IMR-90 (cell line): ENCODE data around the gene WBP2NL. TPM values are rescaled to one million over a fixed set of nuclear protein-coding genes. Genes with fewer than 3 reads are reported as not detected.

Experiments
- ATAC-seq: fragments of 200-7000 bp; cut with Tn5 transposase; 2 replicates; pipeline ENCODE4 v1.9.1; 2020; ENCODE audit warnings: low read depth, mild to moderate bottlenecking, moderate library complexity
- BruUV-seq: library from RNA; stranded (reverse); fragments of 400-500 nt; replicated peaks from 2 replicates; lab custom pipeline; 2021; lab: Mats Ljungman, UMichigan
- CTCF ChIA-PET: fragments of 300-600 bp; formaldehyde crosslinking; extraction: SDS; loops from one replicate; lab custom pipeline; 2021; ENCODE audit warnings: antibody characterized with exemption; lab: Yijun Ruan, JAX
- POLR2A ChIA-PET: fragments of 300-600 bp; sonication (Branson Sonifier 250); formaldehyde crosslinking; loops from one replicate; lab custom pipeline; 2022; ENCODE audit warnings: antibody characterized with exemption; ENCODE audit not compliant: unreplicated experiment; lab: Charles Lee
- DNase-seq: peaks from one replicate; pipeline ENCODE4 v3.0.0; 2013
- H2AFZ ChIP-seq: replicated peaks from 2 replicates; pipeline ENCODE3; 2013; ENCODE audit warnings: low read length, mild to moderate bottlenecking; ENCODE audit not compliant: poor library complexity
- H2AK5ac ChIP-seq: 2 replicates; pipeline ENCODE4 v1.6.1; 2013; ENCODE audit warnings: low read depth, low read length, inconsistent platforms
- H2AK9ac ChIP-seq: replicated peaks from 2 replicates; pipeline ENCODE3; 2013; ENCODE audit warnings: mild to moderate bottlenecking, low read depth, low read length, moderate library complexity; ENCODE audit not compliant: poor library complexity
- H2BK120ac ChIP-seq: 2 replicates; pipeline ENCODE4 v1.6.1; 2013; ENCODE audit warnings: low read depth, low read length, inconsistent platforms
- H2BK15ac ChIP-seq: 3 replicates; pipeline ENCODE4 v1.6.1; 2013; ENCODE audit warnings: low read depth, low read length, inconsistent platforms
- H2BK20ac ChIP-seq: 2 replicates; pipeline ENCODE4 v1.6.1; 2013; ENCODE audit warnings: low read depth, mild to moderate bottlenecking, inconsistent platforms, low read length, moderate library complexity
- H2BK5ac ChIP-seq: 2 replicates; pipeline ENCODE4 v1.6.1; 2013; ENCODE audit warnings: mild to moderate bottlenecking, low read depth, low read length, inconsistent platforms; ENCODE audit not compliant: poor library complexity, severe bottlenecking
- H3K14ac ChIP-seq: replicated peaks from 2 replicates; pipeline ENCODE4 v1.6.1; 2013; ENCODE audit warnings: low read depth, low read length, inconsistent platforms
- H3K18ac ChIP-seq: 2 replicates; pipeline ENCODE4 v1.6.1; 2013; ENCODE audit warnings: low read depth, low read length, control low read depth
- H3K23ac ChIP-seq: 2 replicates; pipeline ENCODE4 v1.6.1; 2013; ENCODE audit warnings: low read depth, low read length, inconsistent platforms
- H3K27ac ChIP-seq: 2 replicates; pipeline ENCODE4 v1.5.1; 2013; ENCODE audit warnings: mild to moderate bottlenecking, control low read depth, low read length; ENCODE audit not compliant: insufficient read depth
- H3K27me3 ChIP-seq: 2 replicates; pipeline ENCODE4 v1.6.1; 2013; ENCODE audit warnings: low read length; ENCODE audit not compliant: control insufficient read depth, insufficient read depth
- H3K36me3 ChIP-seq: 2 replicates; pipeline ENCODE4 v1.6.1; 2013; ENCODE audit warnings: low read length, mixed read lengths; ENCODE audit not compliant: control insufficient read depth, insufficient read depth
- H3K4ac ChIP-seq: 2 replicates; pipeline ENCODE4 v1.6.1; 2013; ENCODE audit warnings: low read depth, low read length, inconsistent platforms
- H3K4me1 ChIP-seq: 2 replicates; pipeline ENCODE4 v1.6.1; 2013; ENCODE audit warnings: low read length, mixed read lengths; ENCODE audit not compliant: control insufficient read depth, insufficient read depth
- H3K4me2 ChIP-seq: 2 replicates; pipeline ENCODE4 v1.6.1; 2013; ENCODE audit warnings: low read depth, mild to moderate bottlenecking, control low read depth, low read length, moderate library complexity
- H3K4me3 ChIP-seq: 2 replicates; pipeline ENCODE4 v1.5.1; 2013; ENCODE audit warnings: low read depth, mild to moderate bottlenecking, control low read depth, low read length, moderate library complexity; ENCODE audit not compliant: insufficient read depth
- H3K56ac ChIP-seq: 2 replicates; pipeline ENCODE4 v1.6.1; 2013; ENCODE audit warnings: low read length, inconsistent platforms; ENCODE audit not compliant: insufficient read depth; ENCODE audit errors: extremely low read depth
- H3K79me1 ChIP-seq, 2 experiments: 2 replicates each; pipeline ENCODE4 v1.6.1; 2013; ENCODE audit warnings: low read length in 2 of 2, inconsistent platforms in 1 of 2, low read depth in 1 of 2
- H3K9ac ChIP-seq: 2 replicates; pipeline ENCODE4 v1.6.1; 2013; ENCODE audit warnings: low read depth, low read length, control low read depth
- H3K9me1 ChIP-seq: 2 replicates; pipeline ENCODE4 v1.6.1; 2013; ENCODE audit warnings: low read length, inconsistent platforms; ENCODE audit not compliant: insufficient read depth
- H3K9me3 ChIP-seq: 2 replicates; pipeline ENCODE4 v1.6.1; 2013; ENCODE audit warnings: low read length; ENCODE audit not compliant: control insufficient read depth, insufficient read depth
- H4K20me1 ChIP-seq: 2 replicates; pipeline ENCODE4 v1.6.1; 2013; ENCODE audit warnings: low read length, inconsistent platforms; ENCODE audit not compliant: insufficient read depth
- H4K5ac ChIP-seq: 2 replicates; pipeline ENCODE4 v1.6.1; 2013; ENCODE audit warnings: mild to moderate bottlenecking, low read depth, low read length, control low read depth
- H4K8ac ChIP-seq, 2 experiments: 2 replicates each; pipeline ENCODE4 v1.6.1; 2013; ENCODE audit warnings: low read depth in 2 of 2, low read length in 2 of 2, control low read depth in 1 of 2, inconsistent platforms in 1 of 2
- H4K91ac ChIP-seq: 2 replicates; pipeline ENCODE4 v1.6.1; 2013; ENCODE audit warnings: low read depth, low read length, inconsistent platforms; ENCODE audit not compliant: insufficient read depth
- BHLHE40 ChIP-seq: fragments of 150-350 bp; IDR thresholded peaks from 2 replicates; pipeline ENCODE4 v1.6.1; 2016; ENCODE audit warnings: mild to moderate bottlenecking, low read depth, low read length
- CEBPB ChIP-seq: IDR thresholded peaks from 2 replicates; pipeline ENCODE4 v1.6.1; 2012; ENCODE audit warnings: low read depth, low read length, improper control_type of control experiment
- CHD1 ChIP-seq: IDR thresholded peaks from 2 replicates; pipeline ENCODE4 v1.6.1; 2012; ENCODE audit warnings: low read depth, low read length, improper control_type of control experiment
- ELK1 ChIP-seq: fragments of 150-350 bp; IDR thresholded peaks from 2 replicates; pipeline ENCODE4 v1.6.1; 2016; ENCODE audit warnings: low read depth, mild to moderate bottlenecking, low read length, moderate library complexity, borderline replicate concordance
- FOS ChIP-seq: fragments of 150-350 bp; IDR thresholded peaks from 2 replicates; pipeline ENCODE4 v1.6.1; 2016; ENCODE audit warnings: low read depth, low read length
- MAFK ChIP-seq: IDR thresholded peaks from 2 replicates; pipeline ENCODE4 v1.6.1; 2012; ENCODE audit warnings: low read depth, low read length, improper control_type of control experiment
- MAZ ChIP-seq: IDR thresholded peaks from 2 replicates; pipeline ENCODE4 v1.6.1; 2012; ENCODE audit warnings: low read depth, mild to moderate bottlenecking, low read length, improper control_type of control experiment, moderate library complexity, borderline replicate concordance
- MXI1 ChIP-seq: IDR thresholded peaks from 2 replicates; pipeline ENCODE4 v1.6.1; 2012; ENCODE audit warnings: low read depth, mild to moderate bottlenecking, low read length, moderate library complexity, borderline replicate concordance
- POLR2A ChIP-seq: IDR thresholded peaks from 2 replicates; pipeline ENCODE4 v1.6.1; 2012; ENCODE audit warnings: mild to moderate bottlenecking, low read depth, low read length
- RAD21 ChIP-seq: IDR thresholded peaks from 2 replicates; pipeline ENCODE4 v1.6.1; 2012; ENCODE audit warnings: low read length, improper control_type of control experiment
- RCOR1 ChIP-seq: IDR thresholded peaks from 2 replicates; pipeline ENCODE4 v1.6.1; 2012; ENCODE audit warnings: mild to moderate bottlenecking, low read length, improper control_type of control experiment; ENCODE audit not compliant: insufficient replicate concordance
- RFX5 ChIP-seq: IDR thresholded peaks from 2 replicates; pipeline ENCODE4 v1.8.0; 2012; ENCODE audit warnings: low read depth, mild to moderate bottlenecking, low read length, moderate library complexity
- SMC3 ChIP-seq: fragments of 150-350 bp; IDR thresholded peaks from 2 replicates; pipeline ENCODE4 v1.6.1; 2016; ENCODE audit warnings: low read depth, mild to moderate bottlenecking, antibody characterized with exemption, low read length, moderate library complexity
- WGBS, 2 experiments: methylation state at CpG; one replicate each; pipeline versions ENCODE4 v1.1.5 to v1.1.7; 2013; ENCODE audit warnings: missing lambda C conversion rate in 2 of 2; ENCODE audit not compliant: insufficient read length in 1 of 2; ENCODE audit errors: extremely low coverage in 2 of 2; 5-methylcytosine and 5-hydroxymethylcytosine counted together
- dilution Hi-C: fragments of 300-500 bp; cut with HindIII; formaldehyde crosslinking; loops from one replicate; pipeline ENCODE4 v1.14.3; 2018; ENCODE audit warnings: low sequenced_read_pairs; ENCODE audit not compliant: unreplicated experiment
- in situ Hi-C: fragments of 300-500 bp; cut with MboI; formaldehyde crosslinking; loops from 3 replicates; pipeline ENCODE4 v1.14.3; 2019; ENCODE audit warnings: low sequenced_read_pairs, inconsistent platforms, mixed read lengths
- intact Hi-C: fragments of 100-400 bp; cut with micrococcal nuclease; formaldehyde crosslinking; loops from 2 replicates; pipeline ENCODE4 v1.10.0; 2022
- polyA plus RNA-seq, 3 experiments: library from polyadenylated mRNA; depleted of rRNA; stranded (reverse); fragments of >200 nt; gene quantifications; 2 replicates each; pipeline ENCODE4 v1.2.3, GENCODE V29; 2012; ENCODE audit warnings: low replicate concordance in 1 of 3
- total RNA-seq: library from RNA; depleted of rRNA; stranded (reverse); fragments of >200 nt; gene quantifications from 2 replicates; pipeline ENCODE4 v1.2.3, GENCODE V29; 2012
- TF ChIP-seq, protein P1 (sequence below): conservative IDR thresholded peaks from 2 replicates; pipeline ENCODE4 v1.5.1; 2012; ENCODE audit warnings: mild to moderate bottlenecking, low read depth, low read length, improper control_type of control experiment

Gene WBP2NL
- total and polyA plus RNA-seq, 2 of the 4 experiments (the other 2 are of a cell fraction): not detected

DNA sequence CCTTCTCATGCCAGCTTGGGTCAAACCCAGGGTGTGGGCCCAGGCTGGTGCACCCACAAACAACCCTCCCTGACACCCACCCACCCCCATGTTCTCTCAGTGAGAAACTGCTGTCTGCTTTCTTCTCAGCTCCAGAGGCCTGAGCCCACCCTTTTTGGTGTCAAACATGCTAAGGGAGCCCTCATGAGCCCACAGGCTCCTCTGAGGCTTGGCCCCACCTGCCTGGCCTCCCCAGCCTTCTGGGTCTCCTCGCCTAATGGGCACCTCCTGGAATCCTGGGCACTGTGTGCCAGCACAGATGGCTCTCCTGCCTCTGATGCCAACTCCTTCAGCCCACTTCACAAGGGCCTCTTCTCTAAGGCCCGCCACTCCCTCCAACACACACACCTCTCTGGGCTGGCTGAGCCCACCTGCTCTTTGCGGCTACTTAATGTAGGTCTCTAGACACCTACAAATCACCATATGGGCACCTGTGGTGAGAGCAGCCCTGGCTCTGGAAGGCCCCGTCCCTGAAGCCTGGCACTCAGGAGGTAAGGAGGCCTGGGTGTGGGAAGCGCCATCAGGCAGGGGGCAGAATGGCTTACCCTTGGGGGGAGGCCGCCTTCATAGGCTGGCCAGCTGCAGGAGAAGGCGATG is 67.7 kb downstream of the WBP2NL start:
- POLR2A ChIA-PET: no interaction called here
- TF ChIP-seq, protein P1, sequence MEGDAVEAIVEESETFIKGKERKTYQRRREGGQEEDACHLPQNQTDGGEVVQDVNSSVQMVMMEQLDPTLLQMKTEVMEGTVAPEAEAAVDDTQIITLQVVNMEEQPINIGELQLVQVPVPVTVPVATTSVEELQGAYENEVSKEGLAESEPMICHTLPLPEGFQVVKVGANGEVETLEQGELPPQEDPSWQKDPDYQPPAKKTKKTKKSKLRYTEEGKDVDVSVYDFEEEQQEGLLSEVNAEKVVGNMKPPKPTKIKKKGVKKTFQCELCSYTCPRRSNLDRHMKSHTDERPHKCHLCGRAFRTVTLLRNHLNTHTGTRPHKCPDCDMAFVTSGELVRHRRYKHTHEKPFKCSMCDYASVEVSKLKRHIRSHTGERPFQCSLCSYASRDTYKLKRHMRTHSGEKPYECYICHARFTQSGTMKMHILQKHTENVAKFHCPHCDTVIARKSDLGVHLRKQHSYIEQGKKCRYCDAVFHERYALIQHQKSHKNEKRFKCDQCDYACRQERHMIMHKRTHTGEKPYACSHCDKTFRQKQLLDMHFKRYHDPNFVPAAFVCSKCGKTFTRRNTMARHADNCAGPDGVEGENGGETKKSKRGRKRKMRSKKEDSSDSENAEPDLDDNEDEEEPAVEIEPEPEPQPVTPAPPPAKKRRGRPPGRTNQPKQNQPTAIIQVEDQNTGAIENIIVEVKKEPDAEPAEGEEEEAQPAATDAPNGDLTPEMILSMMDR: no peak
- TF ChIP-seq CEBPB (no peak), MXI1 (no peak), RFX5 (no peak), CHD1 (no peak), RAD21 (no peak), BHLHE40 (no peak), ELK1 (no peak), SMC3 (no peak), MAFK (no peak), FOS (no peak), POLR2A (no peak), MAZ (no peak), RCOR1 (no peak)
- no peak overlapping the region for H3K4me2 ChIP-seq
- H2AK9ac ChIP-seq: no peak overlapping the region
- no peak overlapping the region for H3K56ac ChIP-seq
- no peak overlapping the region for H3K27ac ChIP-seq
- H3K36me3 ChIP-seq: peaks cover 24% of the 10 kb centered on the region
- 94% methylated on average over 3 of the region's 7 CpGs; no CpG with 5 or more reads in 1 of the 2 experiments for WGBS, 2 experiments
- no peak overlapping the region for H3K18ac ChIP-seq
- H2BK120ac ChIP-seq: no peak overlapping the region
- no peak overlapping the region for H2AFZ ChIP-seq
- H4K20me1 ChIP-seq: 0 out of 2 replicates have a peak, but pooled peaks cover 4% of the 10 kb centered on the region
- H3K9me1 ChIP-seq: 0 out of 2 replicates have a peak, but pooled peaks cover 5% of the 10 kb centered on the region
- no peak overlapping the region for H4K8ac ChIP-seq
- no peak overlapping the region for H4K5ac ChIP-seq
- H3K9ac ChIP-seq: no peak overlapping the region
- H3K4ac ChIP-seq: no peak overlapping the region
- peaks cover 0 to 25% of the 10 kb centered on the region in 2 experiments; a peak in 3 of 4 replicates for H3K79me1 ChIP-seq
- no peak overlapping the region for H2BK5ac ChIP-seq
- peaks cover 3% of the 10 kb centered on the region for H3K4me1 ChIP-seq
- H3K9me3 ChIP-seq: no peaks in the 10 kb centered on the region
- H2AK5ac ChIP-seq: no peak overlapping the region
- no peak overlapping the region for H3K14ac ChIP-seq
- ATAC-seq (no peak), DNase-seq (no peak)
- H3K27me3 ChIP-seq: no peaks in the 10 kb centered on the region
- in situ Hi-C loops (no loop called here), dilution Hi-C loops (no loop called here), intact Hi-C loops (no loop called here)
- H2BK20ac ChIP-seq: no peak overlapping the region
- BruUV-seq: no TSS peak
- no peak overlapping the region for H3K4me3 ChIP-seq
- CTCF ChIA-PET: no interaction called here
- no peak overlapping the region for H2BK15ac ChIP-seq
- no peak overlapping the region for H3K23ac ChIP-seq
- H4K91ac ChIP-seq: no peak overlapping the region
